GM20431 (cell line): ENCODE data around the gene RPS15.

Experiments
- in situ Hi-C: fragments of 300-500 bp; cut with MseI, MboI; formaldehyde crosslinking; loops from one replicate; pipeline ENCODE4 v1.15.0; 2020; ENCODE audit warnings: low sequenced_read_pairs; ENCODE audit not compliant: unreplicated experiment

The RPS15 gene

GRCh38 chr19:1400281-1401137 is 37.7 kb upstream of the RPS15 start:
- in situ Hi-C loops, result no loop called here

DNA sequence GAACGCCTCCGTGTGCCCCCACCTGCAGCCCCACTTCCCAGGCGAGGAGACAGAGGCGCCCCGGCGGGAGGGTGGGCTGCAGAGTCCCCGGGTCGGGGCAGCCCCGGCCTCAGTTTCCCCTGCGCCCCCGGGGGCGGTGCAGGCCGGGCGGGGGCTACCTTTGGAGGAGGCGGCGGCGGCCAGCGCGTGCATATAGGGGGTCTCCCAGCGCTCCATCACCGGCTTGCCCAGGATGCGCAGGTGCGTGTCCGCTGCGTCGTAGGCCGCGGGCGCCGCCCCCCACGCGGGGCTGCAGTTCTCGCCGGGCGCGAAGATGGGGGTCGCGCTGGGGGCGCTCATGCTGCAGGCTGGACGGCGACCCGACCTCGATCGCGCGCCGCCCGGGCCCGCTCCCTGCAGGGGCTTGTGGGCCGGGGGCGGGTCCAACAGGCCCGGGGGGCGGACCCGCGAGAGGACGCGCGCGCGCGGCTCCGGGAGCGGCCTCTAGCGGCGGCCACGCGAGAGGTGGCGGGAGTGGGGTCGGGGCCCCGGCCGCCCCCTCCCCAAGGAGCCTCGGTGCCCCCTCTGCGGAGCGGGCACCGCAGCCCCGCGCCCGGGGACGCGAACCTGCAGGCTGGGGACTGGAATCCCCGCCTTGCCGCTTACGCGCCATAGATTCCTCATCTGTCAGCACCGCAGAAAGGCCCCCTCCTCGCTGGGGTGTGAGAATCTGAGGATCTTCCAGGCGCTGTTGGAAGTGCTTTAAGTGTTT is 36.9 kb upstream of the RPS15 start, which contains the start of gene GAMT:
GAMT (minus strand) TSS at position 405 of the 751 bp plus-strand sequence; CDS start at position 339, 66 bp downstream.
- in situ Hi-C loops, result no loop called here

- in situ Hi-C loops, result no loop called here
Measured at GRCh38 chr19:1401889-1402217, 36.3 kb upstream of the RPS15 start.

DNA sequence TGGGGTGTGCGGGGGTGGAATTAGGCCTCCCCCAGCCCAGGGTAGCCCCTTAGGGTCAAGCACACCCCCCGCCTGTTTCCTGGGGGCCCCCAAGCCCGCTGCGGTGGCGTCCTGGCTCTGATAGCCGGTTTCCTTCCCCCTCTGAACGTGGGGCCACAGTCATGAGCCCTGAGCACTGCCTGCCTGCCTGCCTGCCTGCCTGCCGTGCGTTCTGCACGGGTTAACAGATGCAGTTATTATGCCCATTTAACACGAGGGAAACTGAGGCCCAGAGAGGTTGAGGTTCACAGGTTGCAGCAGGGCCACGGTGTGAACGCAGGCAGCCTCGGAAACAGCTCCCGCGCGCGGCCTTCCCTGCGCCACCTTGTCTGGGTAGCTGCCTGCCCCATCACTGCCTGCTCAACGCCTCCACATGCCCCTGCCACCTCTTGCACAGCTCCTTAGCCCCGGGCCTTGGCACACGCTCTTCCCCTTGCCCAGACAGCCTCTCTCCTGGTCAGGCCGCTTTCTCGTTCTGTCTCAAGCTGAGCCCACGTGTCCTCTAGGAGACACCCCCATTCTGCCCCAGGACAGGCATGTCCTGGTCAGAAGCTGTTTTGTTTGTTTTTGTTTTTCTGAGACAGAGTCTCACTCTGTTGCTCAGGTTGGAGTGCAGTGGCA is 35.7 kb upstream of the RPS15 start:
- in situ Hi-C loops, result no loop called here

- in situ Hi-C loops, result no loop called here
Measured at GRCh38 chr19:1406774-1407527, 31.2 kb upstream of the RPS15 start.

DNA sequence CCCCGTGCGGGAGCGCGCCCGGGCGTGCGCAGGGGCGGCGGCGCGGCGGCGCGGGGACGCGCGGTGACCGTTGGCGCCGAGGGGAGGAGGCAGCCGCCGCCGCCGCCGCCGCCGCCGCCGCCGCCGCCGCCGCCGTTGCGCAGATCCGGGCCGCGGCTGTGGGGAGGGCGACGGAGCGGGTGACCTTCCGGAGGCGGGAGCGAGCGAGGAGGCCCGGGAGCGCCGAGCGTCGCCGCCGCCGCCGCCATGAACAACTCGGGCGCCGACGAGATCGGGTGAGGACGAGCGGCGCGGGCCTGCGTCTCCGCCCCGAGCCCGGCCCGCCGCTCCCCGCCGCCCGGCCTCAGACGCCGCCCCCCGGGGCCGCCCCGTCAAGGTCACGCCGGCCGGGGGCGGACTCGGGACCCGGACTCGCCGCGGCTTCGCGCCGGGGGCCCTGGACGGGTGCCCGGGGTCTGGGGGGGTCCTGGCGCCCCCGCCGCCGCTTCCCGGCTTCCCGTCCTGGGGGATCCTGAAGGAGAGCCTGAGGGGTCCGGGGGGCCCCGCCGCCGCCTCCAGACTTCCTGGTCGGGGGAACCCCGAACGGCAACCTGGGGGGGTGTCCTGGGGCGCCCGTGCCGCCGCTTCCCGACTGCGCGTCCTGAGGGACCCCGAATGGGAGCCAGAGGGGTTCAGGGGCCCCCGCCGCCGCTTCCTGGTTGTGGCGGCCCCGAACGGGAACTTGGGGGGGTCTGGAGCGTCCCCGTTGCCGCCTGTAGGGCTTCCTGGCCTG is 30.5 kb upstream of the RPS15 start, which contains the start of gene DAZAP1:
DAZAP1 (plus strand) TSS at position 59 of the 772 bp plus-strand sequence; CDS start at position 247, 188 bp downstream.
- in situ Hi-C loops, result no loop called here

DNA sequence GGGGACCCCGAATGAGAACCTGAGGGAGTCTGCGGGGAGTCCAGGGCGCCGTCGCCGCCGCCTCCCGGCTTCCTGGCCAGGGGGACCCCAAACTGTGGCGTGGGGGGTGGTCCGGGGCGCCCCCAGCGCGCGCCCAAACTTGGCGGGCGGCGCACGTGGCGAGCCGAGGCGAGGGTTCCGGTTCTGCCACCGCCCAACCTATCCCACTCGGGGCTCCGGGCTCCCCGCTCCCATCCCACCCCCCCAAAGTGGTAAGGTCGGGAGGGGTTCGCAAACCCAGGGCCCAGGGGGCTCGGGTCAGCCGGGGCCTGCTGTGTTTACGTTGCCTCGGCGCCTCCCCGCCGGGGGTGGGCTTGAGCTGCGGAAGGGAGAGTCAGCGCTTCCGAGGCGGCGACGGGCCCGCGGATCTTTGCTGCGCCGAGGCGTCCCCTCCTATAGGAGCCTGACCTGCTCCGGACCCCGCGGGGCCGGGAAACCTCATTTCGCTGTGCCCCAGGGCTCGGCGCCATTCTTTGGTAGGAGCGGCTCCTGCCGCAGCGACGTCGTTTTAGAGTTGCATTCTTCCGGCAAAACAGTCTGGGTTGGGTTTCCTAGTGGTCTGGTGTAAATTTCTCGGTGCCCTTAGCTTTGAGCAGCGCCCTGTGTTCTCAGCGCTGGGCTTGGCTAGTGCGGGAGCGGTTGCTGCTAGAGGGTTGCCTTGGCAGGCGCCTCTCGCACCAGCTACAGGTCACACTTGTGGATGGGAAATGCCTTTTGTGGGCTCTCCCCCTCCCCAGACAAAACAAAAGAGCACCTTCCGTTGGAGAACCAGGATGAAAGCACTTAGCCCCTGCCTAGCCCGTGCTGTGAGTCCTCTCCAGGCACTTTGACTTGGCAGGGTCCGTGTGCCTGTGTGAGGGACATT is 29.6 kb upstream of the RPS15 start:
- in situ Hi-C loops, result no loop called here

- in situ Hi-C loops, result no loop called here
Measured at GRCh38 chr19:1409204-1410005, 28.8 kb upstream of the RPS15 start.

GRCh38 chr19:1410136-1410786 is 27.9 kb upstream of the RPS15 start:
- in situ Hi-C loops, result no loop called here

- in situ Hi-C loops, result no loop called here
Measured at GRCh38 chr19:1410789-1411188, 27.4 kb upstream of the RPS15 start.

- in situ Hi-C loops, result no loop called here
Measured at GRCh38 chr19:1411255-1412191, 26.7 kb upstream of the RPS15 start.

GRCh38 chr19:1412323-1412923 is 25.8 kb upstream of the RPS15 start:
- in situ Hi-C loops, result no loop called here

DNA sequence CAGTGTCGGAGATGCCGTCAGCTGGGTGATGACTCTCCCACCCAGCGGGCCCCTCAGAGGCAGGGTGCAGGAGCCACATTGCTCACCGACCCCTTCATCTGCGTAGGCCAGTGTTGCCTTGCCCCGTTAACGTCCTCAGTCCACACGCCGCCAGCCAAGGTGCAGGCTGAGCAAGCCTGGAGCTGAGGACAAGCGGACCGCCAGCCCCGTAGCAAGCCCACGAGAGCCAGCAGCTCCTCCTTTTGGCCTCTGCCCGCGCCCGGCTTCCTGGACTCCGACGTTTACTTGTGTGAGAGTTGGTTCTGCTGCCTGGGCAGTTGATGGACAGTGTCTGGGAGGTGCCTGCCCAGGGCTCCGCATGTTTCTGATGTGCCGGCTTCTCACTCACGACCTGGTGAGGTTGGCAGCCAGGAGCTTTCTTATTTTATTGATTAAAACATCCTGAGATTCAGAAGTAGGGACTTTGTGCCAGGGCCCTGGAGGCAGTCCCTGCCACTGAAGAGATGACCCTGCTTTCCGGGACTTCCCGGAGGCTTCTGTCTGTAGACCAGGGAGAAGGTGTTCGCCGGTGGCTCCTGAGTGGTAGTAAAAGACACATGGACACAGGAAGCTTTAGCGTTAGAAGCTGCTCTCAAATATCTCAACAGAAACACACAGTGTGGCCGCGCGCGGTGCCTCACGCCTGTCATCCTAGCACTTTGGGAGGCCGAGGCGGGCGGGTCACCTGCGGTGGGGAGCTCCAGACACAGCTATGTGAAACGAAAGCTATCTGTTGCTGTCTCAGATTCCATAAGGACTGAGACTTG is 25.0 kb upstream of the RPS15 start:
- in situ Hi-C loops, result no loop called here

GRCh38 chr19:1416014-1416841 is 22.0 kb upstream of the RPS15 start:
- in situ Hi-C loops, result no loop called here
